Right lobe of liver (tissue), 4 donors: ENCODE data around the gene TSC22D1.

Experiments used
- CTCF ChIP-seq, 4 donors: fragments of 200-600 bp in 3 of 4; fragments of 450-650 bp in 1 of 4; IDR thresholded peaks; one replicate each; pipeline versions ENCODE4 v1.5.1 to v1.8.0; 2016 to 2022; ENCODE audit warnings: antibody characterized with exemption in 4 of 4, mild to moderate bottlenecking in 2 of 4
- POLR2A ChIP-seq: fragments of 450-650 bp; IDR thresholded peaks from one replicate; pipeline ENCODE4 v1.6.1; 2017; ENCODE audit warnings: antibody characterized with exemption, mild to moderate bottlenecking
- donor health status: DM: no; HTN: no; CAD: no.
- donor health status: DM: no; HTN: no; CAD: no.
- donor health status: DM: no; HTN: yes; CAD: no.

- no peak for TF ChIP-seq POLR2A
- TF ChIP-seq CTCF (IDR thresholded peaks at IDR 0.05): no peak
Measured at GRCh38 chr13:44573071-44573470, 3.1 kb downstream of the TSC22D1 start.
